HL-60/S4 treated with retinoic acid at 250 ng/mL for 4 days and 3 days (cell line): ENCODE data around the gene PCNX2.

Experiments used
- in situ Hi-C: fragments of 300-500 bp; cut with MboI; formaldehyde crosslinking; loops from 2 replicates; pipeline ENCODE4 v1.7.0; 2022; ENCODE audit warnings: low sequenced_read_pairs

PCNX2 gene

DNA sequence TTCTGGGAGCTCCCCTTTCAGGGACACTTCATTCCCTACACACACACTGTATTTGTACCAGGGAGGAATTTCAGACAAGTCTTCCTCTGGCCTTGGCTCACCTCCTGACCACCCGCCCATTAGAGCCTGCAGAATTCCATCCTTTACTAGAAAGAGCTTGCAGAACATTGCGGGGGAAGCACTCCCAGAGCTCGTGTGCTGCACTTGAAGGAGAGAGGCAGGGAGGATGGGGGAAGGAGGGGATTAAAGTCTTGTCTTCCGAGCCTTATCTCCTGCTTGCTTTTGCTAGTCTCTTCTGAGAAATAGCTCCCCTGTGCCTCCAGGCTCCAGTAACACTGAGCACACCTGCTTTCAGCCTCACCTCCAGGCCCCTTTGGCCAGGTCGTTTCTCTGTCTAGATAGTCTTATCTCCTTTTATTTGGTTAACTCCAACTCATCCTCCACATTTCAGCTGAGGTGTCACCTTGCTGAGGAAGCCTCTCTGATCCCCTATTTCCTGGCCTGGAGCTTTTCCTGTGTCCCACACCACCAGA is 62.0 kb downstream of the PCNX2 start:
- in situ Hi-C loops: loop anchor here (25.0 kb wide), 1 partner anchor 1371 kb away; no protein-coding TSS in a partner anchor

DNA sequence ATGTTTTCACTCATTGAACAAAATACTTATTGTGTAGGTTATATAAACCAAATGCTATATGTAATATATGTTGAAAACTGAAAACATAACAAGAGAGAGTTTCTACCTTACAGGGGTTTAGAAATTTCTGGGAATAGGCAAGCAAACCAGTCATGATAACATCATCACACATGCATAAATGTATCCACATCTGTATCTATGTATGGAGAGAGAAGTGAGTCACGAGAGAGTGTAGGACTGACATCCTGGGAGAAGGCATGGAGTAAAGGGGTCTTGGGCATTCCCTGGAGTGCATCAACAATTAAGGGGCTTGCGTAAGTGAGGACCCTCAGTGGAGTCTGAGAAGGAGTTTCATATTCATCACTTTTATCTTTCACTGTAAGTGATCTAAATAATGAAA is 65.5 kb downstream of the PCNX2 start:
- in situ Hi-C loops: loop anchor here (25.0 kb wide), 1 partner anchor 1368 kb away; no protein-coding TSS in a partner anchor

DNA sequence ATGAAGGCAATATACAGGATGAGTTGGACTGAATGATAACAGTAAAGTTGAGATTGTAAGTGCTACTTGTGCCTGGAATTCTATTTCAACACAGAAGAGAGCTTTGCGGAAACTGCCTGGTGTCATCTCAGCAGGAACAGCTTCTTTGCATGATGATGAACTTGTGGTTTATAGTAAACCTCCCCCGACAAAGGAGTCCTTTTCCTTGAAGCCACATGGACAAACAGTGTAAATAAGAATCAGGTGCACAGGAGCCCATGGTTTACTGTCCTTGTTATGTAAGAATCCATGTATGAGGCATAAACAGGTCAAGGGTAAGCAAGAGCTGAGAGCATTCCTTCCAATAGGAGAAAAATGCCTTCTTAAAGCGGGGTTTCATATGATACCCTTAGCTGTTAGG is 66.2 kb downstream of the PCNX2 start:
- in situ Hi-C loops: loop anchor here (25.0 kb wide), 1 partner anchor 1367 kb away; no protein-coding TSS in a partner anchor

DNA sequence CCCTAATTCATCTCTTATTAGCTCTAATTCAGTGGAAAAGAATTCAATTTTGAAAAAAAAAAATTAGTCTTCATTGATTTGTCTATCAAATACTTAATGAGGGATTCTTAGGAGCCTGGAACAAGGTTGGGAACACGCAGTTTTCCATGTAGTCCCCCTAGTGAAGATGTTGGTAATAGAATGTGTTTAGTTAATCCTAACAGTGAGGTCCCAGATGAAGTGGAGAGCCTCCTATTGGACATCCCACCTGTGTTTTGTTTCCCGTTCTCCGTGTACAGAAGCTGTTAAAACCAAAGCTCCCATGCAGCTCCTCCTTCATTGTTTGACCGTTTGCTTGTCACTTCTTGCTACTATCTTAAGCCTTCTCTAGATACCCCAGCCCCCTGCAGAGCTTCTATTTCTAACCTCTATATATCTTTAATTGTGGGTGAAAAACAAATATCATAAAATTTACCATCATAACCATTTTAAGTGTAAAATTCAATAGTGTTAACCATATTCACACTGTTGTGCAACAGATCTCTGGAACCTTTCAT is 67.5 kb downstream of the PCNX2 start:
- in situ Hi-C loops: loop anchor here (25.0 kb wide), 1 partner anchor 1366 kb away; no protein-coding TSS in a partner anchor

DNA sequence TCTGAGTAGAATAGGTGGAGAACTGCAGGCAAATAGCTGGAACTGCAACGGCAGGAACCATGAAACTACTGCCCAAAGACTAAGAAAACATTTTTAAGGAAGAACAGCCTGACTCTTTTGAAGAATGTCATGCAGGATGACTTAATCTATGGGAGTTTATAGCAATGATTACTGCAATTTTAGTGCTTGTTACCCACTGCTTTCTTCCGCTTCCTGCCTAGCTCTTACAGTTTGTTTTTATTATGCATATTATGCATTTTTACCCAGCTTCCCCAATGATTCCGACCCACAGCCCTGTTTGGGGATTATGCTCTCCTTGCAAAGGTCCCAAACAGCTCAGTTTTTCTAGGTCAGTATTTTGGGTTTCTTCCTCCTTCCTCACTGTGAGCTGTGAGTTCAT is 71.2 kb downstream of the PCNX2 start:
- in situ Hi-C loops: no loop called here

DNA sequence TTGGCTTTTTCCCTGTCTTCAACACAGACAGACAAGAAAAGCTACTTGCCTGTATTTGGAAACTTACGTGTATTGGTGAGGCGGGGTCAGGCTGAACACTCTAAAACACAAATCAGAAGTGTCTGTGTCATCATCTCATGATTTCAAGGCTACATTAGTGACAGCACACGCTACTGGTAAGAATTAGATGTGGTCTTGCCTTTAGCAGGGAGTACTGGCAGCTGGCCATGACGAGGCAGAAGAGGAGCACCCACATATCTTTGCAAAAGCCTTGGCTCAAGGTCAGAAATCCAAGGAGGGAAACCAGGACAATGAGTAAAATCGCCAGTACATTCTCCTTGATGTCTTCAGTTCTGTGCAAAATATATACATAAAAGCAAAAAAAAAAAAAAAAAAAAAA is 77.7 kb downstream of the PCNX2 start:
- in situ Hi-C loops: no loop called here

DNA sequence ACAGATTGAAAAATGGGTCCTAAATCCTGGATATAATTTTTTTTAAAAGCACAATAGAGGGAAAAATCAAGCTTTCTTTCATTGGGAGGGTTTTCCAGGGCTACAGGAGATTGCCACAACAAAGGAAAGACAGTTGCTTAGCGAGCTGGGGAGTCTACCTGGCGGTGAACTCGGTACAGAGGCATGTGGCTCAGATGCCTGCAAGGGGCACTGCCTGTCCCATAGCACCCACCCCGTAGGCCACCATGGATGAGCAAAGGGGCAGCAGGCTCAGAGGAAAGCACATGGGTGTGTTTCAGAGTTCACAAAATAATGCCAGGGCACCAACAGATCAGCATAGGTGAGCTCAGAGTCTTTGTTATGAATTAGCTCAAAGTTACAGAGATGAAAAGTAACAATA is 79.5 kb downstream of the PCNX2 start:
- in situ Hi-C loops: no loop called here

DNA sequence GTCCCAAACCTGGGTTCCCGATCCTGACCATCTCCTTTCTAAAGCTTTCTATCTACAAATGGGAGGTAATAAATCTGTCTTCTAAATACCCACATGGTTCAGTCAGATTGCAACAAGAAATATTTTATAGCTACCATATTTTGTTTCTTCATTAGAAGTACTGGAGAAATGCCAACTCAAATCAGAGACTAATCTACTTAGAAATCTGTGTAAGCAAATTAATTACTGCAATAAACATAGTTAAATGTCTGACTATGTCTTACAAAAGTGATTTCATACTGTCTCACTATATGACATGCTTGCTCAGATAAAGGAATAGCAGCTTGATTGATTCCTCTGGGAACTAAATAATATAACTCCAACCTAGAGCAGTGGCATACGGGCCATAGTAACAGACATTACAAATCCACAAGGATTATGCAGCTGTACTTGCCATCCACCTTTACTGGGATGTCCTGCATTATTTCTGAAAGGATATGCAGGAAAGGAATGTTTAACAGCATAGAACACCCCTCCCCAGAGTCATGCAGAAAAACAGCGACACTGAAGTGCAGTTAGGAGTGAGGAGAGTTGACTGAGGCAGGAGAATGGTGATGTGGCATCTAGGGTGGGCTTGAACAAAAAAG is 80.3 kb downstream of the PCNX2 start:
- in situ Hi-C loops: no loop called here

DNA sequence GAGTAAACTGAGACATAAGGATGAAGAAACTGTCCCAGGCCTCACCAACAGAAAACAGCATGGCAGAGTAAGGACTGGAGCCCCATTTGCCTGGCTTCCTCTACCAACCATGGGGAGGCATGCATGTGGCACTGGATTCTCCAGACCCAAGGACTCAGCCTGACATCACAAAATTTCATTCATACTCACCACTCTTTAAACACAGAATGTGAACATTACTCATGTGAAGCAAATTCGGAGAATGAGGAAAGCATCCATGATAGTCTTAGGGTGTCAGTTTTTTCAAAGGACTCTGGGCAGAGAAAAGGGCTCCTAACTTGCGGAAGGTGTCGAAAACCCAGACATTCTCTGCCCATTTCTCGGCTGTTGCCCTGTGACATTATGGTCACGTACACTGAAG is 83.9 kb downstream of the PCNX2 start:
- in situ Hi-C loops: no loop called here

DNA sequence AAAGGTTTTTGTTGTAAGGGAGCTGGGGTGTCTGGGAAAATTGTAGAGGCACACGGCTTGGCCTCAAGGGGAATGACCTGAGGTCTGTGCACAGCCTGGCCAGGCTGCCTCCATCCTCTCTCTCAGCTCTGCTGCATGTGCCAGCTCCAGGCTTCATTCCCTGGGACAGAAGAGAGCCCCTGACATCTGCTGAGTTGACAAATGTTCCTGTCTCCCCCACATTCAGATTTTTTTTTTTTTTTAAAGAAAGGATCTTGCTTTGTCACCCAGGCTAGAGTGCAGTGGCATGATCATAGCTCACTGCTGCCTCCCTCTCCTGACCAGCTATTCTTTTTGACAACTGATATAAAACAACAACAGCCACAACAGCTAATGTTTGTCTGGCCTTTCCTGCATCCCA is 84.4 kb downstream of the PCNX2 start:
- in situ Hi-C loops: no loop called here

DNA sequence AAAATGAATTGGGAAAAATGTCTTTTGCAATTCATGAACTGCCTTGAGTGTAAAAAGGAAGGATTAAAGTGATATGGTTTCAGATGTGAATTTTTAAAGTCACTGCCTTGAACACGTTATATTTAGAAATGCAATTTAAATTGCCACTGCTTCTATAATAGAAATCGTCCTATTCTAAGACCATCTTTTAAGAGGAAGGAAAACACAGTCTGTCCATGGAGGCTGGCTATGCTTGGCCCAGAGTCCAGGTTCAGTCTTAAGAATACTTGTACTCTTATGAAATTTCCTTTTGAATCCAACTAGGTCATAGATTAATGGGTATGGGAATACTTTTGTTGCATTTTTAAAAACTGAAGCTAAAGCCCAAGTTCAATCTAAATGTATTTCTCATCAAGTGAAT is 86.0 kb downstream of the PCNX2 start:
- in situ Hi-C loops: no loop called here

DNA sequence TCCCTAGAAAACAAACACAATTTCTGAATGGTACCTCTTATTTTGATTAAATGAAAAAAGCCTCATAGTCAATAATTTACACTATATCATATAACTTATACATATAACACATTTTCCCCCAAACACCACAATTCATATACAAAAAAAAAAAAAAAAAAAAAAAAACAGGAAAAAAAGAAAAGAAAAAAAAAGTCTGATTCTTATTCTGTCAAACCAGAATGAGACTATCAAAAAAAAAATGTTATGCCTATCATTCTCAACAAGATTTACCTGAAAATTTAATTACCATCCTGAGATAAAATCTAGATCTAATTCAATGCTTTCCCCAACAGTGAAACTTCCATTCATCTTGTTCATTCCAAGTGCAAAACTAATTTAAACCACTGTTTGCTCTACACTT is 86.8 kb downstream of the PCNX2 start:
- in situ Hi-C loops: no loop called here

DNA sequence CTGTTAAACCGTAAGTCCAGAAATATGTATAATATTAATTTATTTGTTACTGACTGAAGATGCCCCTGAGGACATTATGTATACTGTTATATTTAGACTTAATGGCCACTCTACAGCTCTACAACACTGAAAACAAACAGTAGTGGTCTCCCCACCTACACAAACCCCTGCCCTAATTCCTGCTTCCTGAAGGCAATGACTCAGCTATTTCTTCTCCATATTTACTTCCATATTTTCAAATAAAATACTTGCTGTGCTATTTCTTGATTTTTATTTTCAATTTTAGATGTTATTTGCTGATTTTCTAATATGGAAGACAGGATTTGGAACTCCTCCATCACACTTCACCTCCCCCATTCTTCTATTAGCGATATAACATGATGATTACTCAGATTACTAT is 97.6 kb downstream of the PCNX2 start:
- in situ Hi-C loops: no loop called here

DNA sequence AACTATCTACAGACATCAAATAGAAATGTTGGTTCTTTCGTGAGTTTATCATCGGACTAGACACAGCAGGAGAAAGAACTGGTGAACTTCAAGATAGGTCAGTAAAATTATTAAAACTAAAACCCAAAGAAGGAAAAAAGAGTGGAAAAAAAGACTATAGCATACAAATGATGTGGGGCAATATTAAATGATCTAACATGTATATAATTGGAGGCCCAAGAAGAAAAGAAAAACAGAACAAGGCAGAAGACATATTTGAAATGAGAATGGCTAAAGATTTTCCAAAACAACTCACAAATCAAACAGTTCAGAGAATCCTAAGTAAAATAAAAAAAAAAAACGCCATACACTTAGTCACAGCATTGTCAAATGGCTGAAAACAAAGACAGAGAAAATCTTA is 101.8 kb downstream of the PCNX2 start:
- in situ Hi-C loops: no loop called here

DNA sequence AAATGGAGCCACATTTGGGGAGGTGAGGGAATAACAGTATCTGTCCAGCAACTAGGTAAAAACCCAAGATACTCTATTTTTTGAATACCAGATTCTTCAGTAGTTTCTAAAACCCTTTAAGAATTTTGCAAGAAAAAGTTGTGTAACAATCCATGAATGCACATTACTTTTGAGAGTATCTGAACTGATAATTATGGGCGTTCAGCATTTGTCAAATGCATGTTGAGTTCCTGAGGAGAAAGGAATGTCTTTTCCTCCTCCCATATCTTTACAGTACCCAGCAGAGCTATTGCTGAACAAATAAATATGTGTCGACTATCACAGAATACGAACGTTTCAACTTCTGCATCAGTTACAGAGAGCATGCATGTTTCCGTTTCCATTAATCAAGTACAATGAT is 104.5 kb downstream of the PCNX2 start:
- in situ Hi-C loops: no loop called here

DNA sequence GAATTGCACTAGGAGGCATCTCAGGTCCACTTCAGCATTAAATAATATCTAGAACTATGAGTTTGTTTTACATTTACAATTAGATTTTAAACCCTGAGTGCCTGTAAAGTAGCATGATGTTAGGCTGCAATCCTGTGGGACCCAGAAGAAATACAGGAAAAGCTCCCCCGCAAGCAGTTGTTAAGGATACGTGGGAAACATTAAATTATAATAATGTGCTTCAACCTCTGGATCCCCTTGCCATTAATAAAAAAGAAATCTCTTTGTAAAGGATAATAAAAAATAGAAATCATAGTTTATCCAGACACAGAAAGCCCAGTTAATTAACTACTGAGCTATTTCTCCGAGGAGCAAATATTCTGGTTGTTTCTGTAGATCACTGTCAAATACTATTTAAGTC is 106.0 kb downstream of the PCNX2 start:
- in situ Hi-C loops: no loop called here

DNA sequence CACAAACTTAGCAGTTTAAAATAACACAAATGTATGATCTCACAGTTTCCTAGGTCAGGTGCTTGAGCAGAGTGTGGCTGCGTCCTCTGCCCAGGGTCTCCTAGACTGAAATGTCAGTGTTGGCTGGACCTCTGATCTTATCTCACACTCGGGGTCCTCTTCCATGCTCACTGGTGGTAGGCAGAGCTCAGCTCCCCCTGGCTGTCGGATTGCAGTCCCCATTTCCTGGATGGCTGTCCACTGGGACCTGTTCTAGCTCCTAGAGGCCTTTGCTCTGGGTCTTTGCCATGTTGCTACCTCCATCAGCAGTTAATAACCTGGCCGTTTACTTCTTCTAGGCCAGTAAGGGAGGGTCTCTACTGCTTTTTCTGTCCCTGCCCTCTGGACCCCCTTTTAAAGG is 107.5 kb downstream of the PCNX2 start:
- in situ Hi-C loops: no loop called here

DNA sequence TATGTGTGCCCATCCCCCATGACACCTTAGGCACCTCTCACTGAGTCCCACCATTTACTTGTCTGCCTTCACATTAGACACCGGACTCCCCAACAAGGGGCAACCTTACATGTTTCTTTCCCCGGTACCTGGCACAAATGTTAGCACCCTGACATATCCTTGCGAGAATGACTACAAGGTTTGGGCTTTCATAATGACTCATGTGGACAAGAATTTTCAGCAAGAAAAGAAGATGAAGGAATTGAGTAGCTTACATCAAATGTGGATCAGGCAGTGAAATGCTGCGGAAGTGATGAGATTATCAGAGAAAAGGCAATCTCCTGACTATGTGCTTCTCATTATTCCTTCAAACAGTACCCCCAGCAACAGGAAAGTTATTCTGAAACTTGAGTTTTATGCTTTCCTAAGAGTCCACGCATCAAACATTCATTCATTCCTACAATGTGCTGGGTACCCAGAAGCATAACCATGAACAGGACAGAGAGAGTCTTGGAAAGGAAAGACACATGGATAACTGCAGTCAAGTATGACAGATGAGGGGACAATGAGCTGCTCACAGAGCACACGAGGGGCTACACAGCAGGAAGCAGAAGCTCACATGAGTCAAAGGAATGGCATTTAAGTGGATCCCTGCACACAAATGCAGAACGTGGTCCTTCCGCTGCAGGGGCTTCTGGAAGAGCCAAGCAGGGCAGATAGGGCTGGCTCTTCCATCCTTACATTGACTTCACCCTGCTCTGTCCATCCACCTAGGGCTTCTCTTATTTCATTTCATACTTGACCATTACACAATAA is 112.1 kb downstream of the PCNX2 start:
- in situ Hi-C loops: no loop called here

DNA sequence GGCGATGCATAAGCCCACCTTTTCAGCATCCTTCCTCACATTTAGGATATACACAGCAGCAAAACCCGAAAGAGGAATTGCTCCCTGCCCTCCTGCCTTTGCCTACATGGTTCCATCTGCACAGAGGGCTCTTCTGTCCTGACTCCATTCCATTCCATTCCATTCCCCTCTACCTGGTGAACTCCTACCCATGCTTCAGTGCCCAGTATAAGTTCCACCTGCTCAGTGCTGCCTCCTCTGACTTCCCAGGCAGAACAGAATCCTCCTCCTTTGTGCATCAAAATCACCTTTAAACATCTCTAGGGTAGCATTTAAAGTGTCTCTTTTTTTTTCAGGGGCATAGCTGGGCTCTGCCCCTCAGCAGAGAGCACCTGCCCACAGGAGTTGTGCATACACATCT is 112.9 kb downstream of the PCNX2 start:
- in situ Hi-C loops: no loop called here

DNA sequence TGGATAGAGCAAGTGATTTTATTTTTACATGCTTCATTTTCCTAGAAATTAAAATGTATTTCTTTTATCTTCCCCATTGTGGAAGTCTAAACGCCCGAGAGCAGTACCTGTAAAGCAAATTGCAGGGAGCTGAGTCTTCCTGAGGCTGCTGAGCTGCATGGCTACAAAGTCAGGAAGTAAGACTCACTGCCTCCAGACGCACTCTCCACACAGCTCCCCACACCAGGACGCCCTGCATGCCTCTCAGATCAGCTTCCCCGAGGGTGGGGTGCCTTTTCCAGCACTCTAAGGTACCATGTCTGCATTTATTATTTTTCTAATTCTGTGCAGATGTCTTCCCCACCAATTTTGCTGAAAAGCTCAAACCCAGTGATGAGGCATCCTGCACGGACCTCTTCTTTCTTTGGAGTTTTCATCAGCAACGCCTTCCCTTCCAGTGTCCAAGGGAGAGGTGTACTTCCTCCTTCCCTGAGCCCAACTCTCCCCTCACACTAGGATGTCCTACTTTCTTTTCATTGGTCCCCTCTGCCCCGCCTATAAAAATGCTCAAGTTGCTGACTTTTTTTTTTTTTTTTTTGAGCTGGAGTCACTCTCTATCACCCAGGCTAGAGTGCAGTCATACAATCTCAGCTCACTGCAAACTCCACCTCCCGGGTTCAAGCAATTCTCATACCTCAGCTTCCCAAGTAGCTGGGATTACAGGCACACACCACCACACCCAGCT is 114.7 kb downstream of the PCNX2 start:
- in situ Hi-C loops: no loop called here

DNA sequence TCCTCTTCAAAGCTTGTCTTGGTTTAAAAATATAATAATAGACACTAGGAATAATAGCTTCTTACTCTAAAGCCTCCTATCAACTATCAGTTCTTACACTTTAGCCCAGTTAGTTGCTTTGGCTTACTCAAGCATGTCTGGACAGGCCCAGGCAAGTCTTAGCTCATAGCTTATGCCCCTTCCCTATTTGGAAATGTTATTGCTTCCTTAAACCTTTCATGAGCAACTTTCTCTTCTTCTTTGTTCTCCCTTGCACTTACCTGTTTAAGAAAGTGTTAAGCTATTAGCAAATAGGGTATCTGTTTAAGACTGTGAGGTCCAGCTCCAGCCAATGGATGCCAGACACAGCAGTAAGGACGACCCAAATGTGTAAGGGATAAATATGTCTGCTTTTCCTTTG is 115.9 kb downstream of the PCNX2 start:
- in situ Hi-C loops: loop anchor here (10.0 kb wide), 1 partner anchor 545 kb away; the partner anchor contains the start of gene SIPA1L2
